Dermis blood vessel endothelial cell (primary cell): ENCODE data around the gene PBX4. TPM values are rescaled to one million over a fixed set of nuclear protein-coding genes. Genes with fewer than 3 reads are reported as not detected.

Source experiments
- DNase-seq: peaks from one replicate; pipeline ENCODE4 v3.0.0; 2010
- total RNA-seq: library from RNA; depleted of rRNA; stranded (reverse); fragments of >200 nt; gene quantifications from 2 replicates; pipeline ENCODE4 v1.2.3, GENCODE V29; 2014

The PBX4 gene
- total RNA-seq, 1 donor from 2014 or later = not detected

- no peak for DNase-seq
These were observed 64.8 kb downstream of the PBX4 start for GRCh38 chr19:19553670-19554069.

DNA sequence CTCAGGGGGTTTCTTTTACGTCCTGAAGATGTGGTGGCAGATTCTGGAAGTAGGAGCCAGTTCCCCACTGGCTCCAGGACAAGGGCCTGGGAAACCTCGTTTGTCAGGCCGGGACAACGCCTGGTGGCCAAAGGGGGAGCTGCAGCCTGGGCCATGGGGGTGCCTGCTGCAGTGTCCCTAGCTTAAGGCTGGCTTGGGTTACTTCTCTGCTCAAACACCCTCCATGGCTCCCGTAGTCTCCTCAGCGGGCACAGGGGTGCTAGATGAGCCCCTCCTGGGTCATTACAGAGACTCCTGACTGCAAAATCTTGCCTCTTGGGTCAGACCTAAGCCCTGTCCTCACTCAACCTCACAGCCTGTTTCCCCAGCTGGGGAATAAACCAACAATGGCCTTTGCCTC is 65.7 kb downstream of the PBX4 start:
- peak; percentile 52 for DNase-seq

DNA sequence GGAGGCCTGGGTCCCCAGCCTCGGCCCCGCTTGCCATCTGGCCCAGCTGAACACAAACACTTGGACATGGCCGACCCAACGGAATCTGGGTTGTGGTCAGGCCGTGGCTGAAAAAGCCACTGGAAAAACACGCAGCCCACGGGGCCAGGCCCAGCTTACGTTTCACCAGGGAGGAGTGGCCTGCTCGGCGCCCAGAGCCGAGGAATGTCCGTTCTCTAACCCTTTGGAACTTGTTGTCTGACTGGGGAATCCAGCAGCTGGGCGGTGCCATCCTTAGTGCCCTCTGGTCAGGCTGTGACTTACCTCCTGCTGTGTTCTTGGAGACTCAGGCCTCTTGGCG is 66.7 kb downstream of the PBX4 start:
- no peak for DNase-seq

DNA sequence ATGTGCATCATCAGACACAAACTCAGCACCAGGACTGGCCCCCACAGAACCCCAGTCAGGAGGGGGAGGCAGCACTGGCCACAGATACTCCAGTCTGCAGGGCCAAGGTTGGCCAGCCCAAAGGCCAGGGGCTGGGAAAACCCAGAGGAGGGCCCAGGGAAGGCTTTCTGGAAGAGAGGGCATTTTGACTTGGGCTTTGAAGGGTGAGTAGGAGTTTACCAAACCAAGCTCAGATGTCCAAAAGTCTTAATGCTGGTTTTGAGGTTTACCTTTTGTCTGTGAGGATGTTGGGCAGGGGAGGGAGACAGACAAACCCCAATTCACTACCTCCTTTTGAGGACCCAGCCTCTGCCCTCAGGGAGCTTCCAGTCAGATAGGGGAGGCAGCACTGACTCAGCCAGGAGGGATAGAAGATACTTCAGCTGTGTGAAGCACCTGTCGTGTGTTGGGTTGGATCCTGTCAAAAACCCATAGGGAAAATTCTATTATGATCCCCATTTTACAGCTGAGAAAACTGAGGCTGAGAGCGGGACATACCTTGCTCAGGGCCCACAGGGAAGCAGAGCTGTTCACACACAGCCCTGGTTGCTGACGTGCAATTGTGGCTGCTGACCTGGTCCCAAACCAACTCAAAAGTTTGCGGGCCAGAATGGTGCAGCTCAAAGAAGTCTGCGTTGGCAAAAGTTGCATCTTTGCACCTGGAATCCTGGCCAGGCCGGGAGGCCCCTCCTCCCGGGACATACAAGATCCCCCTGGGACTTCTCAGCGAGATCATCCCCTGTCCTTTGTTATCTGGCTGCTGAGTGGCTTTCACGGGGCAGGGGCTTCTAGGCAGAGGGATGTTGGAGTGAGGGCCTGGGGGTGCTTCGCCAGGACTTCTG is 67.3 kb downstream of the PBX4 start:
- DNase-seq = no peak

DNA sequence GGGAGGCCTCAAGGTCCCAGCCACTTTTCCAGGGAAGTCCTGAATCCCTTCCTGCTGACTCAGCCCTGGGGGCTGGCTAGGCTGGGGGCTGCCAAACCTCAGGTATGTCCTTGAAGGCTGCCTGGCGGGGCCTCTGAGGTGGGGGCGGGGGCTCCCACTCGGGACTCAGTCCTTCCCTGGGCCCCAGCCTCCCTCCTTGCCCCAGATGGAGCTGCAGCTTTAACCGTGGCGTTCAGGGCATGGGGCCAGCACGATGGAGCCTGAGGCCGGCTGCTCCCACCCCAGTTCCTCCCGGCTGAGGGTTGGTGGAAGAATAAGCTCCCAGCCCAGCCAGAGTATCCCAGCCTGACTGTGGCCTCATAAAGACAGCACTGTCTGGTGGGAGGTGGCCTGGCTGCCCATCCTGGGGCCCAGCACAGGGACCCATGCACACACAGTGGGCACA is 68.0 kb downstream of the PBX4 start:
- no peak for DNase-seq

- no peak for DNase-seq
These were observed 68.6 kb downstream of the PBX4 start for GRCh38 chr19:19549804-19550464.

- DNase-seq = no peak
These were observed 69.3 kb downstream of the PBX4 start for GRCh38 chr19:19548915-19549759.

- DNase-seq = no peak
These were observed 70.7 kb downstream of the PBX4 start for GRCh38 chr19:19547674-19548336.

DNA sequence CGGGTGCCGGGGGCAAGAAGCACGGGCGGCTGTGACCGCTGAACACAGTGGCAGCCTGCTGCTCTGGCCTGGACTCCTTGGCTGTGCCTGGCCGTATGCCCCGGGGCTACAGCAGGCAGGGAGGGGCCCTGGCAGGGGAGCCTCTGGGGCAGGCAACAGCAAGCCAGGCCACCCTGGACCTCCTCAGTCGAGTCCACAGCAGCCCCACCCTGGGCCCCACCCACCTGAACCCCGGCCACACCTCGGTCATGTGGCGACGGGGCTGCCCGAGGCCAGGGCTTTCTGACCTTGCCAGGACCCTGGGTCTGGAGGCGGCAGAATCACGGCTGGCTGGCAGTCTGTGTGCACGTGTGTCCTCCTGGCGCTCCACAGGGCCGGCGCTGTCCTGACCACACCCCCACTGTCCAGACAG is 71.7 kb downstream of the PBX4 start:
- DNase-seq = no peak

- no peak for DNase-seq
These were observed 72.8 kb downstream of the PBX4 start for GRCh38 chr19:19545707-19546106.

DNA sequence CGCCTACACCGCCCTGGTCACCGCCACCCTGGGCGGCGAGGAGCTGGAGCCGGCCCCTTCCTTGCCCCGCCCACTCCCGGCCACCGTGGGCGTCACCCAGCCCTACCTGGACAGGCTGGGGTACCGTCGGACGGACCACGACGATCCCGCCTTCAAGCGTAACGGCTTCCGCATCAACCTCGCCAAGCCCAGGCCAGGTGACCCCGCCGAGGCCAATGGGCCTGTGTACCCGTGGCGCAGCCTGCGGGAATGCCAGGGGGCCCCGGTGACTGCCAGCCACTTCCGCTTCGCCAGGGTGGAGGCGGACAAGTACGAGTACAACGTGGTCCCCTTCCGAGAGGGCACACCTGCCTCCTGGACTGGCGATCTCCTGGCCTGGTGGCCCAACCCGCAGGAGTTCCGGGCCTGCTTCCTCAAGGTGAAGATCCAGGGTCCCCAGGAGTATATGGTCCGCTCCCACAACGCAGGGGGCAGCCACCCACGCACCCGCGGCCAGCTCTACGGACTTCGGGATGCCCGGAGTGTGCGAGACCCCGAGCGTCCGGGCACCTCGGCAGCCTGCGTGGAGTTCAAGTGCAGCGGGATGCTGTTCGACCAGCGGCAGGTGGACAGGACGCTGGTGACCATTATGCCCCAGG is 73.4 kb downstream of the PBX4 start:
- no peak for DNase-seq

DNA sequence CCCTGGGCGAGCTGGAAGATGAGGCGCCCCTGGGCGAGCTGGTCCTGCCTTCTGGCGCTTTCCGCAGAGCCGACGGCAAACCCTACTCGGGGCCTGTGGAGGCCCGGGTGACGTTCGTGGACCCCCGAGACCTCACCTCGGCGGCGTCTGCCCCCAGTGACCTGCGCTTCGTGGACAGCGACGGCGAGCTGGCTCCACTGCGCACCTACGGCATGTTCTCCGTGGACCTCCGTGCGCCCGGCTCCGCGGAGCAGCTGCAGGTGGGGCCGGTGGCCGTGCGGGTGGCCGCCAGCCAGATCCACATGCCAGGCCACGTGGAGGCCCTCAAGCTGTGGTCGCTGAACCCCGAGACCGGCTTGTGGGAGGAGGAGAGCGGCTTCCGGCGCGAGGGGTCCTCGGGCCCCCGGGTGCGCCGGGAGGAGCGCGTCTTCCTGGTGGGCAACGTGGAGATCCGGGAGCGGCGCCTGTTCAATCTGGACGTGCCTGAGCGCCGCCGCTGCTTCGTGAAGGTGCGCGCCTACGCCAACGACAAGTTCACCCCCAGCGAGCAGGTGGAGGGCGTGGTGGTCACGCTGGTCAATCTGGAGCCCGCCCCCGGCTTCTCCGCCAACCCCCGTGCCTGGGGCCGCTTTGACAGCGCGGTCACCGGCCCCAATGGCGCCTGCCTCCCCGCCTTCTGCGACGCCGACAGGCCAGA is 74.1 kb downstream of the PBX4 start:
- DNase-seq = no peak

GRCh38 chr19:19543640-19544039 is 74.8 kb downstream of the PBX4 start:
- DNase-seq = no peak

DNA sequence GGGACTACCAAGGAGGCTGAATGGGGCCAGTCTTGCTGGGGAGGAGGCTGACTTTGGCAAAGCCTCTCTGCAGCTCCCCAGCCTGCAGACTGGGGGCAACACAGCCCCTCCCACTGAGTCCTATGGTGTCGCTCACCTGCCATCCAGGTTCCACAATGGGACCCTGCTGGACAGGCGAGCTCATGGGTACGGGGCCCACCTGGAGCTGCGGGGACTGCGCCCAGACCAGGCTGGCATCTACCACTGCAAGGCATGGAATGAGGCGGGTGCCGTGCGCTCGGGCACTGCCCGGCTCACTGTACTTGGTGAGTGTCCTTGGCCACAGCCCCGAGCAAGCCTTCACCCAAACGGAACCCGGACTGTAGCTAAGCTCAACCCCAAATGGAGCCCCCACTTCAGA is 75.4 kb downstream of the PBX4 start:
- no peak for DNase-seq

DNA sequence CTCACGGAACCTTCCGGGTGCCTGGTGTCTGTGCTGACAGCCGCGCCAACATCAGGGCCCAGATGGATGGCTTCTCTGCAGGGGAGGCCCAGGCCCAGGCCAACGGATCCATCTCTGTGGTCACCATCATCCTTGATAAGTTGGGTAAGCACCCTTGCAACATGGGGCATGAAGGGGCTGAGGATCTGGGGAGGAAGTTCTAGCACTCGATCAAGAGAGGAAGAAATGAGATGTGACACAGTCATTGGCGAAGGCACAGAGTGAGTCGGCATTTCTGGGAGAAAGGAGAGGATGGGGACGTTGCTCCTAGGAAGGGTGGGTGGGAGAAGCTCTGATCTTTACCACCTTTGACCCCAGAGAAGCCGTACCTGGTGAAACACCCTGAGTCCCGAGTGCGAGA is 76.0 kb downstream of the PBX4 start:
- DNase-seq = no peak

DNA sequence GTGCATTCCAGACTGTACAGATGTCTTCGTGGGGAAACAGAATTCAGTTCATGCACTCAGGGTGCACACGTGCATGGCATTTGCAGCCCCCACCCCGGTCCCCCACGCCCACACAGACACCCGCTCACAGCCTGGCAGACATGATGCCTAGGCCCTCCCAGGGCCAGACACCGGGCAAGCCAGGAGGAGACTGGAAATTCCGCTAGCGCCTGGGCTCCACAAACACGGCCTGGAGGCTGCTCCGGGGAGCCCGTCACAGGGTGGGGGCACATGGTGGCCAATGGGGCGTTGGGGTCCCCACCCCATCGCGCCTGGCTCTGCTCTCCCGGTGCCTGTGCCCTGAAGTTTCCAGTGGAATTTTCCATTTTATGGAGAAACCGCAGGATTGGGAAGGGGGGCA is 76.9 kb downstream of the PBX4 start:
- DNase-seq = no peak

GRCh38 chr19:19540715-19541515 is 77.6 kb downstream of the PBX4 start:
- peak; percentile 42 for DNase-seq

DNA sequence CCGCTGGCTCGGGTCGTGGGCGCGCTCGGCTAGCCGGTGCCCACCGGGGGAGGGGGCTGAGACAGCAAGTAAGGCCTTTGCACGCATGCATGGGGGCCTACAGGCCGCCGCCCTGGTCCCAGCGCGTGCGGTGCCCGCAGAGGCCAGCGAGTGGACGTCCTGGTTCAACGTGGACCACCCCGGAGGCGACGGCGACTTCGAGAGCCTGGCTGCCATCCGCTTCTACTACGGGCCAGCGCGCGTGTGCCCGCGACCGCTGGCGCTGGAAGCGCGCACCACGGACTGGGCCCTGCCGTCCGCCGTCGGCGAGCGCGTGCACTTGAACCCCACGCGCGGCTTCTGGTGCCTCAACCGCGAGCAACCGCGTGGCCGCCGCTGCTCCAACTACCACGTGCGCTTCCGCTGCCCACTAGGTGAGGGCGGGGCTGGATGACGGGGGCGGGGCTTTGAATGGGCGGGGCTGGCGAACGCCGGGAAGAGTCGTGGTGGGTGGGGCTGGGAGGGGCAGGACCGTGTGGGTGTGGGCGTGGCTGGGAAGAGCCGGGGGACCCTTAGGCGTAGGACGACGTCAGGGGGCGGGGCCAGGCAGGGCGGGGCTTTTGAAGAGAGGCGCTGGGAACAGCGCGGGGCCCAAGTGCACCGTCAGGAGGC is 78.3 kb downstream of the PBX4 start:
- DNase-seq = peak; percentile 44

GRCh38 chr19:19539698-19540063 is 78.8 kb downstream of the PBX4 start:
- DNase-seq = no peak

GRCh38 chr19:19538785-19539166 is 79.7 kb downstream of the PBX4 start:
- DNase-seq = no peak
